ENCODE results near the gene CARM1. TPM values are rescaled to one million over a fixed set of nuclear protein-coding genes. Genes with fewer than 3 reads are reported as not detected.
"Not testable (repeated sequence)": the region's sequence is repeated elsewhere in the genome, so short reads cannot be mapped to it uniquely, and the experiment has no call there.

Gene CARM1
- total RNA-seq, 1 donor from 2014 or later: 61.8 TPM

DNA sequence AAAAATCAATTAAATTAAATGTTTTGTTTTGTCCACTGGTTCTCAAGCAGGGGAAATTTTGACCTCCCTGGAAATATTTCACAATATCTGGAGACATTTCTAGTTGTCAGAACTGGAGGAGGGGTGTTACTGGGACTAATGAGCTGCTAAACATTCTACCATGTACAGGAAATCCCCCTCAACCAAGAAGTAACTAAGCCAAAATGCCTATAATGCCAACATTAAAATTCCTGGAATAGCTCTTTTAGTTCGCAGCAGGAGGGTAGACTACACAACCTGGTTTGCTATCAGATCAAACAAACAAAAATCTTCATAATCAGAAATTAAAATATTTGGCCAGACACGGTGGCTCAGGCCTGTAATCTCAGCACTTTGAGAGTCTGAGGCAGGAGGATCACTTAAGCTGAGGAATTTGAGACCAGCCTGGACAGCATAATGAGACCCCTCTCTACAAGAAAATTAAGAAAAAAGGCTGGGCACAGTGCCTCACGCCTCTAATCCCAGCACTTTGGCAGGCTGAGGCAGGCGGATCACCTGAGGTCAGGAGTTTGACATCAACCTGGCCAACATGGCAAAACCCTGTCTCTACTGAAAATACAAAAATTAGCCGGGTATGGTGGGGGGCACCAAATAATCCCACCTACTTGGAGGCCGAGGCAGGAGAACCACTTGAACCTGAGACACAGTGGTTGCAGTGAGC is 75.8 kb downstream of the CARM1 start:
- H3K9me3 Mint-ChIP-seq (ENCODE audit: low read depth): no peaks in the 10 kb centered on the region
- H3K36me3 Mint-ChIP-seq (ENCODE audit: low read depth): no peaks in the 10 kb centered on the region
- H3K27ac Mint-ChIP-seq (ENCODE audit: unreplicated experiment): peak overlapping the region; percentile 83
- no peak for DNase-seq (ENCODE audit: low spot score)
- H3K4me3 Mint-ChIP-seq (ENCODE audit: unreplicated experiment): no peak overlapping the region
- H3K27me3 Mint-ChIP-seq (ENCODE audit: low read depth): no peaks in the 10 kb centered on the region
- no peak for TF ChIP-seq CTCF (IDR thresholded peaks at IDR 0.05)
- peaks cover 25% of the 10 kb centered on the region for H3K4me1 Mint-ChIP-seq (ENCODE audit: low read depth)

- DNase-seq (ENCODE audit: low spot score): no peak
- Mint-ChIP-seq H3K27me3 (ENCODE audit: low read depth) (no peaks in the 10 kb centered on the region), H3K4me1 (ENCODE audit: low read depth) (peaks cover 15% of the 10 kb centered on the region), H3K9me3 (ENCODE audit: low read depth) (no peaks in the 10 kb centered on the region), H3K36me3 (ENCODE audit: low read depth) (no peaks in the 10 kb centered on the region), H3K4me3 (ENCODE audit: unreplicated experiment) (no peak overlapping the region), H3K27ac (ENCODE audit: unreplicated experiment) (no peak overlapping the region)
- TF ChIP-seq CTCF (IDR thresholded peaks at IDR 0.05): no peak
These were observed 81.5 kb downstream of the CARM1 start for GRCh38 chr19:10952809-10953208.

GRCh38 chr19:10959277-10959968 is 88.1 kb downstream of the CARM1 start:
- peak overlapping the region; percentile 83 for H3K4me3 Mint-ChIP-seq (ENCODE audit: unreplicated experiment)
- H3K4me1 Mint-ChIP-seq (ENCODE audit: low read depth): peaks cover 33% of the 10 kb centered on the region
- H3K9me3 Mint-ChIP-seq (ENCODE audit: low read depth); H3K27me3 Mint-ChIP-seq (ENCODE audit: low read depth); DNase-seq (ENCODE audit: low spot score); H3K36me3 Mint-ChIP-seq (ENCODE audit: low read depth): not testable (repeated sequence)
- peak overlapping the region; percentile 91 for H3K27ac Mint-ChIP-seq (ENCODE audit: unreplicated experiment)

DNA sequence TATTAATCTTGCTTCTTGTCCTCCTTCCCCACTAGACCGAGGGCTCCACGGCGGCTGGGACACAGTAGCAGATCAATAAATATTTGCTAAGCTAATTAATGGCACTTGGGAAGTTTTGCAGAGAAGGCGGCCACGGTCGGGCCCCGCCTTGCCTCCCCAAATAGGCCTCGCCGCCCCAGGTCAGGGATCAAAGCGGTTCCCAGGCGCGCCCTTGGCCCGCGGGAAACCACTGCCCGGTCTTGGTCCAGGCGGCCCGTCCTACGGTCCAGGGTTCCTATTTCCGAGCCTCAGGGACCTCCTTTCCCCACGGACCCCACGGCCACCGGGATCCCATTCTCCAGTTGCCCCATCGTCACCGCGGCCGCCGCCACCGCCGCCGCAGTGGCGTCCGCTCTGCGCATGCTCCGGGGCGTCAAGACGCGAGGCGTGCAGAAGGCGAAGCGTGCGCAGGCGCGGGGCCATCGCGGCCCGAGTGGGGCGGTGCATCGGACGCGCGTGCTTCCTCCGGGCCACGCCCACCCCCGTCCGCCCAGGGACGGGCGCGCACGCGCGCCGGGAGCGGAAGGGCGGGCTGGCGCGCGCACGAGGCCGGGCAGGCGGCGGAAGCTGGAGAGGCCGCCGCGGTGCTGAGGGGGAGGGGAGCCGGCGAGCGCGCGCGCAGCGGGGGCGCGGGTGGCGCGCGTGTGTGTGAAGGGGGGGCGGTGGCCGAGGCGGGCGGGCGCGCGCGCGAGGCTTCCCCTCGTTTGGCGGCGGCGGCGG is 89.1 kb downstream of the CARM1 start, which contains the start of gene SMARCA4:
Gene SMARCA4 (plus strand): TSS at position 717 of the 759 bp plus-strand sequence. CDS start 23,122 bp downstream, outside the sequence.
- Mint-ChIP-seq H3K9me3 (ENCODE audit: low read depth) (no peaks in the 10 kb centered on the region), H3K4me1 (ENCODE audit: low read depth) (peaks cover 34% of the 10 kb centered on the region), H3K36me3 (ENCODE audit: low read depth) (no peaks in the 10 kb centered on the region), H3K27ac (ENCODE audit: unreplicated experiment) (peak within 1 kb of the TSS; percentile 93), H3K4me3 (ENCODE audit: unreplicated experiment) (peak within 1 kb of the TSS; percentile 87), H3K27me3 (ENCODE audit: low read depth) (no peaks in the 10 kb centered on the region)
- TF ChIP-seq CTCF (IDR thresholded peaks at IDR 0.05): no peak
- peak; percentile 99 for DNase-seq (ENCODE audit: low spot score)

DNA sequence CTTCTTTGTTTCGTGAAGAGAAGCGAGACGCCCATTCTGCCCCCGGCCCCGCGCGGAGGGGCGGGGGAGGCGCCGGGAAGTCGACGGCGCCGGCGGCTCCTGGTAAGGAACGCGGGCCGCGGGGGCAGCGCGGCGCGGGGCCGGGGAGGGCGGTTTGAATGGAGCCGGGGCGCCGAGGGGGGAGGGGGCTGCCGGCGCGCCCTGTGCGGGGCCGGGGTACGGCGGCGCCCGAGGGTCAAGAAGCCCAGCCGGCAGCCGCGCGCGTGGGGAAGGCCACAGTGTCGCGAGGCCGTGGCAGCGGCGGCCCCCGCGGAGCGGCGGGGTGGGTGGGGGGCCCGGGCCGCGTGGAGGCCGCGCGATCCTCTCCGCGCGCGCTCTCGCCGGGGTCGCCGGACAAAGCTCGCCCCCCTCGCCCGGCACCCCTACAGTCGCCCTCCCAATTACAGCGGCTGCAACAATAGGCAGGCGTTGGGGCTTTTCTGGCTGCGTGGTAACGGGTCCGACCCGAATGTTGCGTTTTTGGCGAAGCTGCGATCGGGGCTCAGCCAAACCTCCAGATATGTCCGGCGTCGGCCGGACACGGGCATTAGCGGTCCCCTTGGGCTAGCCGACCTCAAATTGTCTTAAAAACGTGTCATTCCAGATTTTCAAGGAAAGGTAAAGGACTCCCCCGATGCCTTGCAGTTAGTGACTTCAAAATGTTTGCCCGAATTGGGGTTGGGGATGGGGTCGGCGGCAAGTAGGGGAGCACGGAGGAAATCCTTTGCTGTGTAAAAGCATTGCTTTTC is 89.9 kb downstream of the CARM1 start:
- TF ChIP-seq CTCF (IDR thresholded peaks at IDR 0.05): no peak

More for the DNA sequence above, 89.9 kb downstream of the CARM1 start:
- no peak for DNase-seq (ENCODE audit: low spot score)
- H3K27me3 Mint-ChIP-seq (ENCODE audit: low read depth): no peaks in the 10 kb centered on the region
- H3K4me1 Mint-ChIP-seq (ENCODE audit: low read depth): peaks cover 37% of the 10 kb centered on the region
- H3K36me3 Mint-ChIP-seq (ENCODE audit: low read depth): no peaks in the 10 kb centered on the region
- peak overlapping the region; percentile 93 for H3K27ac Mint-ChIP-seq (ENCODE audit: unreplicated experiment)
- peak overlapping the region; percentile 87 for H3K4me3 Mint-ChIP-seq (ENCODE audit: unreplicated experiment)
- no peaks in the 10 kb centered on the region for H3K9me3 Mint-ChIP-seq (ENCODE audit: low read depth)
